WTC11 (cell line): Measurements from ENCODE around the gene TET1. TPM values are rescaled to one million over a fixed set of nuclear protein-coding genes. Genes with fewer than 3 reads are reported as not detected.
A peak's percentile ranks its signal among the peaks of the same experiment; 100 is the strongest.

Experiments used
- ATAC-seq: fragments of 200-7000 bp; cut with Tn5 transposase; 2 replicates; pipeline ENCODE4 v1.10.0; 2021; ENCODE audit warnings: mild to moderate bottlenecking, moderate library complexity
- CTCF ChIA-PET: fragments of 300-600 bp; sonication (Branson Sonifier 250); formaldehyde crosslinking; loops from one replicate; lab custom pipeline; 2021; ENCODE audit warnings: antibody characterized with exemption; lab: Charles Lee
- POLR2A ChIA-PET: fragments of 350-600 bp; sonication (Branson Sonifier 250); formaldehyde crosslinking; loops from one replicate; lab custom pipeline; 2021; ENCODE audit warnings: antibody characterized with exemption; lab: Charles Lee
- DNase-seq: peaks from one replicate; pipeline ENCODE4 v3.0.0; 2021; ENCODE audit warnings: low spot score
- H3K27ac Mint-ChIP-seq: 2 replicates; pipeline ENCODE4 v1.8.0; 2021; ENCODE audit warnings: mixed read lengths
- H3K27me3 Mint-ChIP-seq: 2 replicates; pipeline ENCODE4 v1.8.0; 2021; ENCODE audit warnings: low read depth, mild to moderate bottlenecking, moderate library complexity, mixed read lengths
- H3K36me3 Mint-ChIP-seq: 2 replicates; pipeline ENCODE4 v1.8.0; 2021; ENCODE audit warnings: mixed read lengths
- H3K4me1 Mint-ChIP-seq: 2 replicates; pipeline ENCODE4 v1.8.0; 2022; ENCODE audit warnings: mixed read lengths
- H3K4me3 Mint-ChIP-seq: 2 replicates; pipeline ENCODE4 v1.8.0; 2021; ENCODE audit warnings: mild to moderate bottlenecking, moderate library complexity, mixed read lengths
- H3K9me3 Mint-ChIP-seq: 2 replicates; pipeline ENCODE4 v1.8.0; 2021; ENCODE audit warnings: mixed read lengths
- ATF3 ChIP-seq: sonication (generic); formaldehyde crosslinking; conservative IDR thresholded peaks from 2 replicates; pipeline ENCODE4 v1.8.1; 2022; ENCODE audit warnings: mild to moderate bottlenecking, missing genetic modification reagents
- CDX4 ChIP-seq: fragments of 250-450 bp; sonication (Bioruptor Pico); IDR thresholded peaks from 2 replicates; pipeline ENCODE4 v1.9.0; 2021; ENCODE audit warnings: moderate library complexity, mild to moderate bottlenecking, inconsistent platforms, borderline replicate concordance
- CREB1 ChIP-seq: sonication (generic); formaldehyde crosslinking; IDR thresholded peaks from 2 replicates; pipeline ENCODE4 v1.8.0; 2023; ENCODE audit warnings: mild to moderate bottlenecking, missing genetic modification reagents
- FOXJ3 ChIP-seq: sonication (generic); formaldehyde crosslinking; IDR thresholded peaks from 2 replicates; pipeline ENCODE4 v1.9.0; 2021; ENCODE audit warnings: missing genetic modification reagents, mild to moderate bottlenecking, borderline replicate concordance
- GTF2I ChIP-seq: fragments of 250-450 bp; sonication (Bioruptor Pico); conservative IDR thresholded peaks from 2 replicates; pipeline ENCODE4 v1.4.0; 2021; ENCODE audit warnings: mild to moderate bottlenecking
- HMGA2 ChIP-seq: fragments of 250-450 bp; sonication (Bioruptor Pico); IDR thresholded peaks from 2 replicates; pipeline ENCODE4 v1.4.0; 2021; ENCODE audit warnings: mild to moderate bottlenecking, moderate library complexity
- JAZF1 ChIP-seq: fragments of 250-450 bp; sonication (Bioruptor Pico); IDR thresholded peaks from 2 replicates; pipeline ENCODE4 v1.9.0; 2021; ENCODE audit warnings: moderate library complexity, mild to moderate bottlenecking, inconsistent platforms
- NFYB ChIP-seq: sonication (generic); formaldehyde crosslinking; conservative IDR thresholded peaks from 2 replicates; pipeline ENCODE4 v1.8.0; 2022; ENCODE audit warnings: low read depth, missing genetic modification reagents
- PRDM15 ChIP-seq: sonication (generic); formaldehyde crosslinking; IDR thresholded peaks from 2 replicates; pipeline ENCODE4 v1.8.0; 2022; ENCODE audit warnings: missing genetic modification reagents
- PRRX2 ChIP-seq: fragments of 250-450 bp; sonication (Bioruptor Pico); IDR thresholded peaks from 2 replicates; pipeline ENCODE4 v1.8.0; 2021; ENCODE audit warnings: mild to moderate bottlenecking
- RELA ChIP-seq: sonication (generic); formaldehyde crosslinking; IDR thresholded peaks from 2 replicates; pipeline ENCODE4 v1.8.1; 2022; ENCODE audit warnings: missing genetic modification reagents, mild to moderate bottlenecking, borderline replicate concordance
- RORB ChIP-seq: fragments of 250-450 bp; sonication (Bioruptor Pico); IDR thresholded peaks from 2 replicates; pipeline ENCODE4 v1.9.0; 2021; ENCODE audit warnings: mild to moderate bottlenecking
- ZNF121 ChIP-seq: sonication (generic); formaldehyde crosslinking; IDR thresholded peaks from 2 replicates; pipeline ENCODE4 v1.8.0; 2023; ENCODE audit warnings: missing genetic modification reagents
- ZNF138 ChIP-seq: sonication (generic); formaldehyde crosslinking; conservative IDR thresholded peaks from 2 replicates; pipeline ENCODE4 v1.8.1; 2022; ENCODE audit warnings: mild to moderate bottlenecking, moderate library complexity, missing genetic modification reagents
- ZNF317 ChIP-seq: sonication (generic); formaldehyde crosslinking; IDR thresholded peaks from 2 replicates; pipeline ENCODE4 v1.8.1; 2023; ENCODE audit warnings: low read depth, mild to moderate bottlenecking, moderate library complexity, missing genetic modification reagents, borderline replicate concordance
- ZNF396 ChIP-seq: fragments of 250-450 bp; sonication (Bioruptor Pico); IDR thresholded peaks from 2 replicates; pipeline ENCODE4 v1.8.0; 2021; ENCODE audit warnings: mild to moderate bottlenecking, moderate library complexity, borderline replicate concordance
- ZNF423 ChIP-seq: fragments of 250-450 bp; sonication (Bioruptor Pico); IDR thresholded peaks from 2 replicates; pipeline ENCODE4 v2.1.2; 2022; ENCODE audit warnings: mild to moderate bottlenecking, moderate library complexity
- ZNF671 ChIP-seq: fragments of 250-450 bp; sonication (Bioruptor Pico); IDR thresholded peaks from 2 replicates; pipeline ENCODE4 v1.8.0; 2021; ENCODE audit warnings: mild to moderate bottlenecking
- ZSCAN18 ChIP-seq: fragments of 250-450 bp; sonication (Bioruptor Pico); IDR thresholded peaks from 2 replicates; pipeline ENCODE4 v2.1.2; 2022; ENCODE audit warnings: mild to moderate bottlenecking, moderate library complexity
- total RNA-seq: library from RNA; stranded (reverse); gene quantifications from 3 replicates; pipeline ENCODE4 v1.2.3, GENCODE V29; 2021
- TF ChIP-seq, protein P1 (sequence below): sonication (generic); formaldehyde crosslinking; IDR thresholded peaks from 2 replicates; pipeline ENCODE4 v1.8.0; 2022; ENCODE audit warnings: mild to moderate bottlenecking, missing genetic modification reagents
- TF ChIP-seq, protein P2 (sequence below): sonication (generic); formaldehyde crosslinking; conservative IDR thresholded peaks from 2 replicates; pipeline ENCODE4 v1.8.1; 2023; ENCODE audit warnings: mild to moderate bottlenecking, low read depth, missing genetic modification reagents, moderate library complexity
- TF ChIP-seq, protein P3 (sequence below): sonication (generic); formaldehyde crosslinking; IDR thresholded peaks from 2 replicates; pipeline ENCODE4 v1.8.0; 2022; ENCODE audit warnings: mild to moderate bottlenecking, missing genetic modification reagents
- TF ChIP-seq, protein P4 (sequence below): sonication (generic); formaldehyde crosslinking; IDR thresholded peaks from 2 replicates; pipeline ENCODE4 v1.8.0; 2023; ENCODE audit warnings: missing genetic modification reagents

Gene TET1
- total RNA-seq, 1 experiment from 2014 or later, result 71.4 TPM

DNA sequence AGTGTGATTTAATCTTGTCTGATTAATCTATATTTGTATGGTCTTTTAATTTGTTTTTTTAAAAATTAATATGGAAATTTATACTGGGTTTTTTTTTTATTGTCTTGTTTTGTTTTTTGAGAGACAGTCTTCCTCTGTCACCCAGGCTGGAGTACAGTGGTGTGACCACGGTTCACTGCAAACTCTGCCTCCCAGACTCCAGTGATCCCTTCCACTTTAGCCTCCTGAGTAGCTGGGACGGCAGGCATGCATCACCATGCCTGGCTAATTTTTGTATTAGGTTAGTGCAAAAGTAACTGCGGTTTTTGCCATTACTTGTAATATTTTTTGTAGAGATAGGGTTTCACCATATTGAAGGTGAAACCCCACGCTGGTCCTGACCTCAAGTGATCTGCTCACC lies 73.1 kb downstream of the TET1 start (continued):
- no peak for TF ChIP-seq ZNF396
- no peak for TF ChIP-seq ZNF423 (CRISPR knock-in tag)
- TF ChIP-seq RORB (CRISPR knock-in tag), result no peak
- no peak for TF ChIP-seq ZNF121 (CRISPR knock-in tag)
- TF ChIP-seq CDX4 (CRISPR knock-in tag), result no peak

DNA sequence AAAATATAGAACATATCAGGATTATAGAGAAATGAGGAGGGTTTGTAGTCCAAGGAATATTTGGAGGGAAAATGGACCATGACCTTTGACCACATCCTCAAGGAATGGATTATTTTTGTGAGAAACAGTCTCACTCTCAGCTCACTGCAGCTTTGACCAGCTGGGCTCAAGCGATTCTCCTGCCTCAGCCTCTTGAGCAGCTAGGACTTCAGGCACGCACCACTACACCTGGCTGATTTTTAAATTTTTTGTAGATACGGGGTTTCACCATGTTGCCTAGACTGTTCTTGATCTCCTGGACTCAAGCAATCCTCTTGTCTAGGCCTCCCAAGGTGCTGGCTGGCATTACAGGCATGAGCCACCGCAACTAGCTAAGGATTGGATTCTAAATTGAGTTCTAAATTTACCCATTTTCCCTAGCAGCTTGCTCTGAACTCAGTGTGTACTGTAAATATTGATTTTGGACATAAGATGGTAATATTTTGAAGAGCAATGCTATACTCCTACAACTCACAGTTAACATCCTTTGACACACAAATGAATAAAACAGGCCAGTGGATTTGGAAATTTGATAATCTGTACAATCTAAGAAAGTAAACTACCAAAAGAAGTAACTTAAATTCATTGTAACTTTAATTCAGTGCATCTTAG lies 73.8 kb downstream of the TET1 start:
- no peak for DNase-seq
- ATAC-seq, result no peak
- POLR2A ChIA-PET, result no interaction called here
- Mint-ChIP-seq H3K4me3 (no peak overlapping the region), H3K4me1 (peaks cover 18% of the 10 kb centered on the region), H3K36me3 (peaks cover 37% of the 10 kb centered on the region), H3K9me3 (no peaks in the 10 kb centered on the region), H3K27ac (peak overlapping the region; percentile 51), H3K27me3 (no peaks in the 10 kb centered on the region)
- TF ChIP-seq, protein P1, sequence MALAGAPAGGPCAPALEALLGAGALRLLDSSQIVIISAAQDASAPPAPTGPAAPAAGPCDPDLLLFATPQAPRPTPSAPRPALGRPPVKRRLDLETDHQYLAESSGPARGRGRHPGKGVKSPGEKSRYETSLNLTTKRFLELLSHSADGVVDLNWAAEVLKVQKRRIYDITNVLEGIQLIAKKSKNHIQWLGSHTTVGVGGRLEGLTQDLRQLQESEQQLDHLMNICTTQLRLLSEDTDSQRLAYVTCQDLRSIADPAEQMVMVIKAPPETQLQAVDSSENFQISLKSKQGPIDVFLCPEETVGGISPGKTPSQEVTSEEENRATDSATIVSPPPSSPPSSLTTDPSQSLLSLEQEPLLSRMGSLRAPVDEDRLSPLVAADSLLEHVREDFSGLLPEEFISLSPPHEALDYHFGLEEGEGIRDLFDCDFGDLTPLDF, result no peak
- TF ChIP-seq ZNF671 (CRISPR knock-in tag), result no peak
- TF ChIP-seq ZNF317 (CRISPR knock-in tag), result no peak
- TF ChIP-seq JAZF1, result no peak
- TF ChIP-seq CREB1 (CRISPR knock-in tag), result no peak
- no peak for TF ChIP-seq GTF2I (CRISPR knock-in tag)
- TF ChIP-seq, protein P2, sequence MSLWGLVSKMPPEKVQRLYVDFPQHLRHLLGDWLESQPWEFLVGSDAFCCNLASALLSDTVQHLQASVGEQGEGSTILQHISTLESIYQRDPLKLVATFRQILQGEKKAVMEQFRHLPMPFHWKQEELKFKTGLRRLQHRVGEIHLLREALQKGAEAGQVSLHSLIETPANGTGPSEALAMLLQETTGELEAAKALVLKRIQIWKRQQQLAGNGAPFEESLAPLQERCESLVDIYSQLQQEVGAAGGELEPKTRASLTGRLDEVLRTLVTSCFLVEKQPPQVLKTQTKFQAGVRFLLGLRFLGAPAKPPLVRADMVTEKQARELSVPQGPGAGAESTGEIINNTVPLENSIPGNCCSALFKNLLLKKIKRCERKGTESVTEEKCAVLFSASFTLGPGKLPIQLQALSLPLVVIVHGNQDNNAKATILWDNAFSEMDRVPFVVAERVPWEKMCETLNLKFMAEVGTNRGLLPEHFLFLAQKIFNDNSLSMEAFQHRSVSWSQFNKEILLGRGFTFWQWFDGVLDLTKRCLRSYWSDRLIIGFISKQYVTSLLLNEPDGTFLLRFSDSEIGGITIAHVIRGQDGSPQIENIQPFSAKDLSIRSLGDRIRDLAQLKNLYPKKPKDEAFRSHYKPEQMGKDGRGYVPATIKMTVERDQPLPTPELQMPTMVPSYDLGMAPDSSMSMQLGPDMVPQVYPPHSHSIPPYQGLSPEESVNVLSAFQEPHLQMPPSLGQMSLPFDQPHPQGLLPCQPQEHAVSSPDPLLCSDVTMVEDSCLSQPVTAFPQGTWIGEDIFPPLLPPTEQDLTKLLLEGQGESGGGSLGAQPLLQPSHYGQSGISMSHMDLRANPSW (CRISPR knock-in tag), result no peak
- TF ChIP-seq HMGA2 (CRISPR knock-in tag), result no peak
- TF ChIP-seq NFYB (CRISPR knock-in tag), result no peak
- no peak for TF ChIP-seq FOXJ3 (CRISPR knock-in tag)
- TF ChIP-seq PRDM15 (CRISPR knock-in tag), result no peak
- no peak for TF ChIP-seq ZNF138 (CRISPR knock-in tag)
- TF ChIP-seq, protein P3, sequence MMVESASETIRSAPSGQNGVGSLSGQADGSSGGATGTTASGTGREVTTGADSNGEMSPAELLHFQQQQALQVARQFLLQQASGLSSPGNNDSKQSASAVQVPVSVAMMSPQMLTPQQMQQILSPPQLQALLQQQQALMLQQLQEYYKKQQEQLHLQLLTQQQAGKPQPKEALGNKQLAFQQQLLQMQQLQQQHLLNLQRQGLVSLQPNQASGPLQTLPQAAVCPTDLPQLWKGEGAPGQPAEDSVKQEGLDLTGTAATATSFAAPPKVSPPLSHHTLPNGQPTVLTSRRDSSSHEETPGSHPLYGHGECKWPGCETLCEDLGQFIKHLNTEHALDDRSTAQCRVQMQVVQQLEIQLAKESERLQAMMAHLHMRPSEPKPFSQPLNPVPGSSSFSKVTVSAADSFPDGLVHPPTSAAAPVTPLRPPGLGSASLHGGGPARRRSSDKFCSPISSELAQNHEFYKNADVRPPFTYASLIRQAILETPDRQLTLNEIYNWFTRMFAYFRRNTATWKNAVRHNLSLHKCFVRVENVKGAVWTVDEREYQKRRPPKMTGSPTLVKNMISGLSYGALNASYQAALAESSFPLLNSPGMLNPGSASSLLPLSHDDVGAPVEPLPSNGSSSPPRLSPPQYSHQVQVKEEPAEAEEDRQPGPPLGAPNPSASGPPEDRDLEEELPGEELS (CRISPR knock-in tag), result no peak
- TF ChIP-seq ZSCAN18 (CRISPR knock-in tag), result no peak
- TF ChIP-seq ATF3 (CRISPR knock-in tag), result no peak
- no peak for TF ChIP-seq RELA
- no peak for TF ChIP-seq PRRX2 (CRISPR knock-in tag)
- TF ChIP-seq, protein P4, sequence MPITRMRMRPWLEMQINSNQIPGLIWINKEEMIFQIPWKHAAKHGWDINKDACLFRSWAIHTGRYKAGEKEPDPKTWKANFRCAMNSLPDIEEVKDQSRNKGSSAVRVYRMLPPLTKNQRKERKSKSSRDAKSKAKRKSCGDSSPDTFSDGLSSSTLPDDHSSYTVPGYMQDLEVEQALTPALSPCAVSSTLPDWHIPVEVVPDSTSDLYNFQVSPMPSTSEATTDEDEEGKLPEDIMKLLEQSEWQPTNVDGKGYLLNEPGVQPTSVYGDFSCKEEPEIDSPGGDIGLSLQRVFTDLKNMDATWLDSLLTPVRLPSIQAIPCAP, result no peak
- CTCF ChIA-PET, result no interaction called here
